GM18520 (cell line): ENCODE measurements around the gene PPP3CA.
A peak's percentile ranks its signal among the peaks of the same experiment; 100 is the strongest.

ENCODE experiments used
- ATAC-seq: cut with Tn5 transposase; IDR thresholded peaks from one replicate; pipeline ENCODE4 v1.9.1; 2021; ENCODE audit not compliant: unreplicated experiment

The PPP3CA gene

GRCh38 chr4:101332424-101332823, 14.9 kb downstream of the PPP3CA start:
- no peak for ATAC-seq

GRCh38 chr4:101331017-101331416, 16.3 kb downstream of the PPP3CA start:
- no peak for ATAC-seq

- no peak for ATAC-seq
Observed at GRCh38 chr4:101329592-101329991, 17.7 kb downstream of the PPP3CA start.

DNA sequence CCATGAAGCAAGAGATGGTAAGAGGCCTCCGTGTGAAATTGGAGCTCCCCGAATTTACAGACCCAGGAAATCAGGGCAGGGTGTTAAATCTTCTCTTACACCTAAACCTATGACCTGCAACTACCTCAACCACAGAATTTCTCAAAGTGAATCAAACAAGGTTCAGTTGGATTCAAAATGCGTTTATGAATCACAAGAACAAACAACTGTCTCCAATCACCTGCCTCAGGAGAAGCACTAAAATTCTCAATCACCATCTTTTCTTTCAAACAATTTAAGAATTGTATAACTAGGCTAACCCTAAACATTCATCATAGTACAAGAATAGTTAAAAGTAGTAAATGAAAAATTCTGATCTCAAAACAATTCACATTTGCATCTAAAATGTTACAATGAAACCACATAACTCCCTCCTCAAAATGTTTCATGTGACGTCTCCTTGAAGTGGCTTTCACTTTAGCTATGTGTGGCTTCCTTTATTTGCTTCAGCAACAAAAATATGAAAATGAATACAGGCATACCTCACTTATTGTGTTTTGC, 19.2 kb downstream of the PPP3CA start:
- ATAC-seq, result peak; percentile 89

DNA sequence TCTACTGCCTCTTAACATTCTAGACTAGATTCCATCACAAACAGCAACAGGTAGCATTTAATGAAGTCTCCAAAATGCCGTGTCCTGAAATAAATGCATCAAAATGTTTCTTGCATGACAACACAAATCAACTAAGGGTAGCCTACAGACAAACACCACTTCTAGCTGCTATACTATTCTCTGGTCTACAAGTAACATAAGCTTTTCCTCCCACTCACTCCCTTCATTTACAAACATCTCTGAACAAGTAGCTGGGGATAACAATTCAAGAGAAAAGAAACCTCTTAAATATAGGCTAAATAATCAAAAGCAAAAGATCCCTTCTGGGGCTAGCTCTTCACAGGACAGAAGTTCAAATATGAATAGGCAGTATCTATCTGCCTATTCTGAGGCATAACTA, 20.8 kb downstream of the PPP3CA start:
- ATAC-seq, result no peak

DNA sequence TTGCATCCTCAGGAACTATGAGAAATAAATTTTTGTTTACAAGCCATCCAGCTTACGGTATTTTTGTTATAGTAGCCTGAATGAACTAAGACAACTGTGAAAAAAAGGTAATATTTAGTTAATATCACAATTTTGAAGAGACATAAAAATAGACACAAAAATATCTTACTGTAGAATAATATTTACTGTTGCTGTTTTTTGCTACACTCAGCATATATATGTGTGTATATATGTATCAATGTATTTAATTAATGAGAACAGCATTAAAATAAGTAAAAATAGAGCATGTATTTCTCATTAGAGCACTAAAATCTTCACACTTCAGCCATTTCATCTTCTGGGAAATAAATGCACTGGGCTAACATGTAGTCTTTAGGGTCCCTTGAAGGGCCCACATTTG, 24.6 kb downstream of the PPP3CA start:
- no peak for ATAC-seq

GRCh38 chr4:101321481-101322042, 25.8 kb downstream of the PPP3CA start:
- no peak for ATAC-seq

- no peak for ATAC-seq
Observed at GRCh38 chr4:101315786-101316185, 31.5 kb downstream of the PPP3CA start.

- ATAC-seq, result no peak
Observed at GRCh38 chr4:101315041-101315440, 32.3 kb downstream of the PPP3CA start.

GRCh38 chr4:101309925-101310324, 37.4 kb downstream of the PPP3CA start:
- ATAC-seq, result no peak

- ATAC-seq, result no peak
Observed at GRCh38 chr4:101307899-101308298, 39.4 kb downstream of the PPP3CA start.

DNA sequence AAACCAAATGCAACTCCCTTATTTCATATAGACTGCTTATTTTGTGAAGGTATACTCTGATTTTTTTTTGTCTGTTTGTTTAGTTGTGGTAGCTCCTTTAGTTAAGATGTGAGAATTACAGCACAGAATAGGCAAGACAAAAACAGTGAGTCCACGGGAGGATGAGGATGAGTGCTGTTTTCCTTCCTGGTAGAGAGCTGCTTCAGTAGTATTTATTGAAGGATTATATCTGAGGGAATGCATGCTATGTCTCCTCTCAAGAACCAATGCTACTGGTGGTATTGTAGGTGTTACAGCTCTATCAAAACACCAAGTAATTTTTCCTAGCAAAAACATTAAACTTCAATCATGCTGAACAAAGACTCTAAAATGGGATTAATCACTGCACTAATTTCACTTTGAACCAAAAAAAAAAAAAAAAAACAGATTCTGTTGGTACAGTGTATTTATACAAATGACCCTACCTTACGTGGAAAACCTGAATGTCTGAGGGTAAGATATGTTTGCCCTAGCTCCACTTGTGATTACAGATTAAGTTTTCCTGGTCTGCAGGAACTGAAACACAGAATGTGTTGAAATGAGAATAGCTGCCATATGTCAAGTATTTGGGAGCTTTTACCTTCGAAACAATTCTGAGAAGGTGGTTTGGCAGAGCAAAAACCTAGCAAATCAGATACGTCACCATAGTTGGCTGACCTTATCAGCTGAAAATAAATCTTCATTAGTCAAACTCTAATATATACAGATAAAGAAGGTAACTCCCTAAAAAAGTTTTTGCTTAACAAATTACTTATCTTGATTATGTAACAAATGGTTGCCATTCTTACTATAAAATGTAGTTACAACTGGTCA, 40.3 kb downstream of the PPP3CA start:
- no peak for ATAC-seq

GRCh38 chr4:101306225-101306624, 41.1 kb downstream of the PPP3CA start:
- no peak for ATAC-seq

DNA sequence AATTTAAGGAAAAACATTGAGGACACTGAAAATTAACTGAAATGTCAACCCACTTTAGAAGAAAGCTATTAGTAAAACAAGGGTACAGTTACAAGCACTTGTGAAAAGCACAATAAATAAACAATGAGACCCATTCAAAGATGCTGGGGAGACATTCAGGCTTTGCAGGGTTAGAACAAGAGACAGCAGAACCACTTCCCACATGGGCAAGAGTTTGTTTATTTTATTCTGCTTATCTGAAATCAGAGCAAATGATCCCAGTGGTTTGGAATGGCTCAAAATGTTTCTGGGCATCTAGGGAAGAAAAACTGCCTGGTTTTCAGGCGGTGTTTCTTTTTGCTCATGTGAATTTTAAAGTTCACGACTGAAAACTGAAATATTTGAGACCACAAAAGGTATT, 42.4 kb downstream of the PPP3CA start:
- no peak for ATAC-seq

- no peak for ATAC-seq
Observed at GRCh38 chr4:101299899-101300540, 47.3 kb downstream of the PPP3CA start.

DNA sequence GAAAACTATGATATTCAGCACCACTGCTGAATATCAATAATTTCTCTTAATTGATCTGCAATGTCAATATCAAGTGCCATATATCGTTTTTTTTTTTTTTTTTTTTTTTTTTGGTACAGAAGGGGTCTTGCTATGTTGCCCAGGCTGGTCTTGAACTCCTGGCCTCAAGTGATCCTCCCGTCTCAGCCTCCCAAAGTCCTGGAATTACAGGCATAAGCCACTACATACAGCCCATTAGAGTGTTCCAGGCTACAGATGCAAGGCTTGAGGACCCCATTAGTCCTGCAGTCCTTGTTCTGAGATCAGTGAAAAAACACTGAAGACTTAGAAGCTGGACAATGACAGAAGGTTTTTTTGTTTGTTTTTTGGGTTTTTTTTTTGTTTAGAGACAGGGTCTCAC, 48.3 kb downstream of the PPP3CA start:
- ATAC-seq, result no peak

- no peak for ATAC-seq
Observed at GRCh38 chr4:101295691-101296090, 51.6 kb downstream of the PPP3CA start.

DNA sequence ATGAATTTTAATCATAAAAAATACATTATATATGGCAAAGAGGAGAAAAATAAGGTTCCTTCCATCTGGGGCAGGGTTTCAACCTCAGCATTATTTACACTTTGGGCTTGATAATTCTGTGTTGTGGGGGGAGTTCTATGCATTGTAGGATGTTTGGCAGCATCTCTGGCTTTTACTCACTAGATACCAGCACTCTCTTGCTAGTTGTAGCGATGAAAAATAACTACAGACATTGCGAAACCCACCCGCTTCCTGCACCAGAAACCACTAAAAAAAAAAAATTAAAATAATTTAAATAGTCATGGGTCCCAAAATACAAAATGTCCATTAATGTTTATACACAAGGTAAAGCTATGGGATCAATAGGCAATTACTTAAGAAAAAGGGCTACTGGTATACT, 52.7 kb downstream of the PPP3CA start:
- ATAC-seq, result no peak

GRCh38 chr4:101292901-101293300, 54.4 kb downstream of the PPP3CA start:
- no peak for ATAC-seq

GRCh38 chr4:101292214-101292613, 55.1 kb downstream of the PPP3CA start:
- ATAC-seq, result no peak

DNA sequence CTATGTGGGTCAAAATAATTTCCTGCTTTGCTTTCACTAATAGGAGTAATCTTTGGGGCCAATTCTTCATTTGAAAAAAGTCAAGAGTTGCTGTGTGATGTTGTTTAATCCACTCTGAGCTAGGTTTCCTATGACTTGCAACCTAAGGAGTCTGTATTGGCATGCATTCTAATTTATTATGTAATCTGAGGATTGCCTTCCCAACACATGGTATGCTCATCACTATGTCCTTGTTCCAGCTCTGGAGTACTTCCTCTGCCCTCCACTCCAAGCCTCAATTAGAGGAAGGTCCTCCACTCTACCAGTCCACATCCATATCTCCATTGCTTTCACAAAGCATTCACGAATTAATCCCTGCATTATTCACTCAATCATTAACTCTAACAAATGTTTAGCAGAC, 56.1 kb downstream of the PPP3CA start:
- ATAC-seq, result no peak

- no peak for ATAC-seq
Observed at GRCh38 chr4:101290654-101291053, 56.7 kb downstream of the PPP3CA start.
